GM19025 (cell line): ENCODE results near the gene MDH1B.

ENCODE experiments used
- ATAC-seq: cut with Tn5 transposase; IDR thresholded peaks from one replicate; pipeline ENCODE4 v1.9.1; 2021; ENCODE audit warnings: mild to moderate bottlenecking, low read depth, moderate library complexity; ENCODE audit not compliant: unreplicated experiment

Gene MDH1B

GRCh38 chr2:206698811-206699210, 66.3 kb downstream of the MDH1B start:
- ATAC-seq = no peak

GRCh38 chr2:206696910-206697309, 68.2 kb downstream of the MDH1B start:
- ATAC-seq = no peak

GRCh38 chr2:206693399-206694137, 71.6 kb downstream of the MDH1B start:
- no peak for ATAC-seq

GRCh38 chr2:206692971-206693370, 72.2 kb downstream of the MDH1B start:
- ATAC-seq = no peak

- no peak for ATAC-seq
Measured at GRCh38 chr2:206688990-206689389, 76.1 kb downstream of the MDH1B start.

- no peak for ATAC-seq
Measured at GRCh38 chr2:206688453-206688852, 76.7 kb downstream of the MDH1B start.
